ENCODE results near the gene ANKHD1. TPM values are rescaled to one million over a fixed set of nuclear protein-coding genes. Genes with fewer than 3 reads are reported as not detected.
A peak's percentile ranks its signal among the peaks of the same experiment; 100 is the strongest.
"Not testable (repeated sequence)": the region's sequence is repeated elsewhere in the genome, so short reads cannot be mapped to it uniquely, and the experiment has no call there.

ANKHD1 gene
- total RNA-seq, 1 donor from 2014 or later: 121 TPM

GRCh38 chr5:140427726-140428125, 26.1 kb downstream of the ANKHD1 start:
- not testable (repeated sequence) for DNase-seq

- DNase-seq: no peak
These were observed 28.1 kb downstream of the ANKHD1 start for GRCh38 chr5:140429724-140430123.

GRCh38 chr5:140432212-140432611, 30.6 kb downstream of the ANKHD1 start:
- DNase-seq: no peak

GRCh38 chr5:140432916-140433315, 31.3 kb downstream of the ANKHD1 start:
- DNase-seq: no peak

- DNase-seq: not testable (repeated sequence)
These were observed 55.7 kb downstream of the ANKHD1 start for GRCh38 chr5:140457368-140457767.

GRCh38 chr5:140466981-140467742, 65.5 kb downstream of the ANKHD1 start:
- no peak for DNase-seq

- DNase-seq: no peak
These were observed 66.6 kb downstream of the ANKHD1 start for GRCh38 chr5:140468188-140468587.

- DNase-seq: no peak
These were observed 67.6 kb downstream of the ANKHD1 start for GRCh38 chr5:140469259-140469658.

- DNase-seq: no peak
These were observed 78.8 kb downstream of the ANKHD1 start for GRCh38 chr5:140480310-140481014.

GRCh38 chr5:140481758-140482157, 80.1 kb downstream of the ANKHD1 start:
- no peak for DNase-seq

GRCh38 chr5:140483055-140483454, 81.4 kb downstream of the ANKHD1 start:
- DNase-seq: no peak

GRCh38 chr5:140488141-140488540, 86.5 kb downstream of the ANKHD1 start:
- DNase-seq: not testable (repeated sequence)

GRCh38 chr5:140488914-140489313, 87.3 kb downstream of the ANKHD1 start:
- no peak for DNase-seq

- no peak for DNase-seq
These were observed 96.3 kb downstream of the ANKHD1 start for GRCh38 chr5:140497897-140498296.

GRCh38 chr5:140498591-140498990, 97.0 kb downstream of the ANKHD1 start:
- DNase-seq: no peak

GRCh38 chr5:140502834-140503233, 101.2 kb downstream of the ANKHD1 start:
- DNase-seq: no peak

- peak; percentile 2 for DNase-seq
These were observed 108.3 kb downstream of the ANKHD1 start for GRCh38 chr5:140509898-140510297.

GRCh38 chr5:140513124-140513523, 111.5 kb downstream of the ANKHD1 start:
- DNase-seq: no peak

- DNase-seq: no peak
These were observed 122.4 kb downstream of the ANKHD1 start for GRCh38 chr5:140524003-140524402.

GRCh38 chr5:140540227-140540626, 138.6 kb downstream of the ANKHD1 start:
- DNase-seq: no peak

GRCh38 chr5:140542972-140543371, 141.3 kb downstream of the ANKHD1 start:
- no peak for DNase-seq

- DNase-seq: no peak
These were observed 143.4 kb downstream of the ANKHD1 start for GRCh38 chr5:140544986-140545385.

GRCh38 chr5:140545606-140546005, 144.0 kb downstream of the ANKHD1 start:
- DNase-seq: no peak
